NCI-H128 (cell line): ENCODE data around the gene ADA.

ENCODE experiments used
- DNase-seq: peaks from one replicate; lab custom pipeline; 2025; ENCODE audit not compliant: unreplicated experiment; lab: John Stamatoyannopoulos, UW

The ADA gene

DNA sequence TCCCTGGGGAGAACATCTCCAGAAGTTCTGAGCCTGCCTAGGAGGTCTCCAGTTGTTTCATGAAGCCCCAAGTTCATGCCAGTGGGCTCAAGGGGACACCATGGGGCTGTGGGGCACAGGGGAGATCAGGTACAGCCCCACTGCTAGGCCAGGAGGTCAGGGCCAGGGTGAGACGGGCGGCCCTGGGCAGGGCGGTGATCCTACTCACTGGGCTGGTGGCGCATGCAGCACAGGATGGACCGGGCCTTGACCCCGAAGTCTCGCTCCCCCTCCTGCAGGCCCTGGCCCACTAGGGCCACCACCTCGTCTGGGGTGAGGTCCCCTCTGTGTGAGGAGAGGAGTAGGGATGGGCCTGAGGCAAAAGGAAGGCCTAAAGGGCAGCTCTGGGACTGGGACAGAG is 26.1 kb downstream of the ADA start:
- no peak for DNase-seq

DNA sequence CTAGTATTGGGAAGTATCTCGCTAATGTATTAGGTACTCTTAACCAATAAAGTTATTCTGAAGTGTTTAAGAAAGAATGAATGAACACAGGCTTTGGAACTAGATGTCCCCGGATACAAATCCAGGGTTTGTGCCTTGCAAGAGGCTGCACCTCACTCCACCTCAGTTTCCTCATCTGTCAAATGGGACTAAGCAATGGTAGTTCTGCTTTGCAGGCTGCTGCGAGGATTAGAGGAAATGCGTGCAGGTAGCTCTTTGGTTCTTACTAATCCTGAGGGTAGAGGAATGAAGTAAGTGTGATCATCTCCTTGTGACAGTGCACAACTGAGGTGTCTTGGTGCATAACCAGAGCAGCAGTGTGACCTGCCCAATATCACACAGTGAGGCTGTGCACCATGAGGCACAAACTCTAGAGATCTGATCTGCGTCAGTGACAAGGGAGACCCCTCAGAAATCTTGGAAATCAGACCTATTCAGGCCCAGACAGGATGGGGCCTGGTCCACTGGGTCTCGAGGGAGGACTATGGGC is 26.7 kb downstream of the ADA start:
- no peak for DNase-seq

- DNase-seq = no peak
Observed at GRCh38 chr20:44624152-44624551, 27.3 kb downstream of the ADA start.

DNA sequence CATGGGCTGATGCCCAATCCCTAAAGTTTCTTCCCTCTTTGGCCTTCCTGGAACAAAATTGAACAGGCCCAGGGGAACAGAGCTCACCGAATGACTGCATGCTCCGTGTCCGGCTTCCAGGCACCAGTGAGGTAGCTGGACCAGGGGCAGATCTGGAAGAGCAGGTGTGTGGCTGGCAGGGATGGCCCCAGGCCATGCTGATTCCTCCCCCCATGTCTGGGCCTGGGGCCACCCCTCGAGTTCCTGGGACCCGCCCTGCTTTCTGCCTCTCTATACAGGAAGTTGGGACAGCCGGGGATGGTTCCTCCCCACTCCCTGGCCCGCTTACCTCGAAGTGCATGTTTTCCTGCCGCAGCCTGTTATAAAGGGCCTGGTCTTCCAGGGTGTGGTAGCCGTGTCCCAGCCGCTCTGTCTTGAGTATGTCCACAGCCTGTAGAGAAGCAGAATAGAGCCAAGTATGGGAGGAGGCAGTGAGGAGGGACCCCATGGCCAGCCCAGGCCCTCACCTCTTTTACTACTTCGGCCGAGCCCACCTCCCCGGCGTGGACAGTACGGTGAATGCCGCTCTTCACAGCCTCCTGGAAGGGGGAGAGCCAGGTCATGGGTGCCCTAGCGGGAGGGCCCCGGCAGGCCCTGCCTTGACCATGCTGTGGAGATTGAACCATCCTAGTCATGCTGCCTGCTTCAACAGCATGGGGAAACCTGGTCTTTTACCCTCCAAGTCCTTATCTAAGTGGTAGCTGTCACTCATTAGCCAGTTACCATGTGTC is 28.8 kb downstream of the ADA start:
- no peak for DNase-seq

DNA sequence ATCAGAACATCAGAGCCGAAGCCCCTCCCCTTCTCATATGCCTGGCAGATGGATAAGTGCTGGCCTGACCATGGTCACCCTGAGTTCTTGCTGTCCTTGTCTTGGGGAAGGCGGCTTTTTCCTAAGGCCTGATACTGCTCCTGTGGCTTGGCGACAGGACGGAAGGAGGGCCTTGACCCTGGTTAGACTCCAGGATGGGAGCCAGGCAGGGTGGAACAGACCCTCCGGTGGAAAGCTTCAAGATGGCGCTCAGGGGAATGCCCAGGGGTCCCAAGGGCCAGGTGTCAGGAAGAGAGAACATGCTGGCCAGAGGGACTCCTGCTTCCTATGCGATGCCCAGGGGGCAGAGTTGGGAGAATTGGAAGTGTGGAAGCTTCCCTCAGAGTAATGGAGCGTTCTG is 29.6 kb downstream of the ADA start:
- no peak for DNase-seq

- no peak for DNase-seq
Observed at GRCh38 chr20:44621325-44621724, 30.2 kb downstream of the ADA start.

- no peak for DNase-seq
Observed at GRCh38 chr20:44620030-44620429, 31.5 kb downstream of the ADA start.

GRCh38 chr20:44619294-44619693 is 32.2 kb downstream of the ADA start:
- no peak for DNase-seq

- no peak for DNase-seq
Observed at GRCh38 chr20:44618318-44618731, 33.2 kb downstream of the ADA start.

- no peak for DNase-seq
Observed at GRCh38 chr20:44616604-44616964, 34.9 kb downstream of the ADA start.

- no peak for DNase-seq
Observed at GRCh38 chr20:44615876-44616603, 35.5 kb downstream of the ADA start.

DNA sequence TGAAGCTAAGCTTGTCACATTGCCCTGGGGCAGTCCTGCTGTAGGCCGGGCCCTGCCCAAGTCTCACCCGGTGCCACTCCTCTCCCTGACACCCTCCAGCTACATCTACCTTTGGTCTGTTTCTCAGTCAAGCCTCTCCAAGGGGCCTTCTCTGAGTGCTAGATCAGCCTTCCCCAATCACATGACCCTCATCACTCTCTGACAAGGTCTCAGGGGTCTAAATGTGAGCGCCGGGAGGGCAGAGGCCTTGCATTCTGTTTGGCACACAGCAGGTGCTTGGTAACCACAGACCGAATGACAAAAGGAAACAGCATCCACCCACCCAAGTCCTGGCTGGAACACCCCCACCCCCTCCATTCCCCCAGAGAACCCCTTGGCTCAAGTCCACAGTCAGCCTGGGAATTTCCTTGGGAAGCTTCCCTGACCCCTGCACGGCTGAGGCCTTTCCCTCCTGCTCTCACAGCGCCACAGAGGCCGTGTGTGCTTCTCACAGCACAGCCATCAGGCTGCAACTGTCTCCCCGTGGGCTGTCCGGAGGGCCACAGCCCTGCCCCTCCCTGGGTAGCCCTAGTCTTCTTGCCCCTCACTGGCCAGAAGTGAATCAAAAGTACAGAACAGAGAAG is 36.2 kb downstream of the ADA start:
- no peak for DNase-seq

- no peak for DNase-seq
Observed at GRCh38 chr20:44614525-44614924, 37.0 kb downstream of the ADA start.

DNA sequence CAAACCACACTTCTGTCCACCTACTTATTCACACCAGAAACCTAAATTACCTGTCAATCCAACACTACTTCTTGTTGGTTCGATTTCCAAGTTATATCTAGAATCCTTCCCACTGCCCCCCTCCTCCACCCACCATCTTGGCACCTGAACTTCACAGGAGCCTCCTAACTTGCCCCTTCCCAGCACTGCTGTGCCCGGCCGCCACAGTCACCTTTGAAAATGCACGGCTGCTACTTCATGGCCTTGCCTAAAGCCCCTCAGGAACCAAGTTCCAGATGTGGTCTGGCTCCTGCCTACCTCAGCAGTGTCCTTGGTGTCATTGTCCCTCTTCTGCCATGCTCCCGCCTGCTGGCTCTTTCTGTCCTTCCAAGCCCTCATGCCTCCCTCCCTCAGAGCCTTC is 37.9 kb downstream of the ADA start:
- no peak for DNase-seq

GRCh38 chr20:44610313-44610962 is 41.1 kb downstream of the ADA start:
- no peak for DNase-seq

GRCh38 chr20:44609516-44610312 is 41.8 kb downstream of the ADA start:
- DNase-seq = peak; percentile 67

DNA sequence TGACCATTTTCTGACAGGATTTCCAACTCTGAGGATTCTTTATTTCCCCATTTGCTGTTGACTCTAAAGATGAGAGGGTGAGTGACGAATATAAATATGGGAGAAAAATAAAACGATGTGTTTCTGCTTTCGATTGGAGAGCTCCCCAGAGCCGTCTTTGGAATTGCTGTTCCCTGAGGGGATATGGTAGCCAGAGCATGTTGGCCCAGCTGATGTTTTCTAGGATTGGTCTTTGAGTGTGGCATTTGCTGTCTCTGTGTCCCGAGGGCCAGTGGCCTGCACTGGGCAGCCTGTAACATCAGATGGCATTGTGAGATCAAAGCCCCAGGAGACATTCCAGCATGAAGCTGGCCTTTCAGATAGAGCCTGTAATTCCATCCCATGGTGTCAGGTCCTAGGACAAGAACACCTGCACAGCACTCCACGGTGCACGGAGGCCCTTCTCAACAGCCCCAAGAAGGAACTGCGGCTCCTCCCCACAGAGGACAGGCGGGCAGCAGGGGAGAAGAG is 42.4 kb downstream of the ADA start:
- no peak for DNase-seq

- no peak for DNase-seq
Observed at GRCh38 chr20:44606725-44607441, 44.6 kb downstream of the ADA start.

- no peak for DNase-seq
Observed at GRCh38 chr20:44603327-44603726, 48.2 kb downstream of the ADA start.

- no peak for DNase-seq
Observed at GRCh38 chr20:44601801-44602204, 49.7 kb downstream of the ADA start.
